ENCODE measurements around the gene BORCS8.

Gene BORCS8

GRCh38 chr19:19205416-19206410 is 13.8 kb upstream of the BORCS8 start:
- no peaks in the 10 kb centered on the region for H3K36me3 Mint-ChIP-seq (ENCODE audit: low read depth)
- no peak overlapping the region for H3K27ac Mint-ChIP-seq
- no peaks in the 10 kb centered on the region for H3K9me3 Mint-ChIP-seq

DNA sequence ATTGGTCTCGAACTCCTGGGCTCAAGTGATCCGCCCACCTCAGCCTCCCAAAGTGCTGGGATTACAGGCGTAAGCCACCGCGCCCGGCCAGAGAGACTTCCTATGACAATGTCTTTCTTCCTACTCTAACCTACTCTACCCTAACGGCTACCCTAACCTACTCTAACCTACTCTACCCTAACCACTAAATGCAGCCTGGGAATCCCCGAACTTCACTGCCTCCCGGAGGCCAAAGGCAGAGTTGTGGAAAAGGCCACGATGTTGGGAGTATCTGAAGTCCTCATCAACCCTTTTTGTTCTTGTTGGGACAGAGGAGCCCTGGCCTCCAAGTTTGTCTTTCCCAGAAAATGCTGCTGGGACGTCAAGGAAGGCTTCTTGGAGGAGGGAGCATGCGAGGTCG is 12.2 kb upstream of the BORCS8 start:
- peak overlapping the region in 1 of 3 experiments; percentile 44 for H3K27ac Mint-ChIP-seq
- TF ChIP-seq, protein P1, sequence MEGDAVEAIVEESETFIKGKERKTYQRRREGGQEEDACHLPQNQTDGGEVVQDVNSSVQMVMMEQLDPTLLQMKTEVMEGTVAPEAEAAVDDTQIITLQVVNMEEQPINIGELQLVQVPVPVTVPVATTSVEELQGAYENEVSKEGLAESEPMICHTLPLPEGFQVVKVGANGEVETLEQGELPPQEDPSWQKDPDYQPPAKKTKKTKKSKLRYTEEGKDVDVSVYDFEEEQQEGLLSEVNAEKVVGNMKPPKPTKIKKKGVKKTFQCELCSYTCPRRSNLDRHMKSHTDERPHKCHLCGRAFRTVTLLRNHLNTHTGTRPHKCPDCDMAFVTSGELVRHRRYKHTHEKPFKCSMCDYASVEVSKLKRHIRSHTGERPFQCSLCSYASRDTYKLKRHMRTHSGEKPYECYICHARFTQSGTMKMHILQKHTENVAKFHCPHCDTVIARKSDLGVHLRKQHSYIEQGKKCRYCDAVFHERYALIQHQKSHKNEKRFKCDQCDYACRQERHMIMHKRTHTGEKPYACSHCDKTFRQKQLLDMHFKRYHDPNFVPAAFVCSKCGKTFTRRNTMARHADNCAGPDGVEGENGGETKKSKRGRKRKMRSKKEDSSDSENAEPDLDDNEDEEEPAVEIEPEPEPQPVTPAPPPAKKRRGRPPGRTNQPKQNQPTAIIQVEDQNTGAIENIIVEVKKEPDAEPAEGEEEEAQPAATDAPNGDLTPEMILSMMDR (IDR thresholded peaks at IDR 0.05; ENCODE audit: unreplicated experiment in 3 of 3), result no peak
- H3K27me3 Mint-ChIP-seq (ENCODE audit: low read depth), result peaks cover 35% of the 10 kb centered on the region
- H3K36me3 Mint-ChIP-seq (ENCODE audit: low read depth), result peaks cover 8% of the 10 kb centered on the region
- H3K4me3 Mint-ChIP-seq, result peak overlapping the region; percentile 75 to 90 (median 81)
- H3K4me1 Mint-ChIP-seq, result peaks cover 13% of the 10 kb centered on the region
- no peaks in the 10 kb centered on the region for H3K9me3 Mint-ChIP-seq

More at GRCh38 chr19:19205416-19206410, 13.8 kb upstream of the BORCS8 start:
- H3K27me3 Mint-ChIP-seq (ENCODE audit: low read depth), result peaks cover 50% of the 10 kb centered on the region
- H3K4me3 Mint-ChIP-seq, result peak overlapping the region in 2 of 3 experiments; percentile 53 to 64
- H3K4me1 Mint-ChIP-seq, result peaks cover 13% of the 10 kb centered on the region
- TF ChIP-seq, protein P1 (IDR thresholded peaks at IDR 0.05; ENCODE audit: unreplicated experiment in 3 of 3), result no peak

- H3K4me3 Mint-ChIP-seq, result peak within 1 kb of the TSS; percentile 90 to 93 (median 91)
- peaks cover 26% of the 10 kb centered on the region for H3K27me3 Mint-ChIP-seq (ENCODE audit: low read depth)
- H3K4me1 Mint-ChIP-seq, result peaks cover 13% of the 10 kb centered on the region
- peaks cover 14% of the 10 kb centered on the region for H3K36me3 Mint-ChIP-seq (ENCODE audit: low read depth)
- no peaks in the 10 kb centered on the region for H3K9me3 Mint-ChIP-seq
- TF ChIP-seq, protein P1 (IDR thresholded peaks at IDR 0.05; ENCODE audit: unreplicated experiment in 3 of 3), result no peak
- peak within 1 kb of the TSS; percentile 58 to 85 (median 75) for H3K27ac Mint-ChIP-seq
Observed at GRCh38 chr19:19203012-19203856, 11.3 kb upstream of the BORCS8 start, which contains the start of gene NR2C2AP. Gene NR2C2AP, minus strand, starts transcription at chr19:19203414. Its CDS starts 354 bp downstream, at chr19:19203060.

GRCh38 chr19:19202707-19203011 is 10.7 kb upstream of the BORCS8 start:
- Mint-ChIP-seq H3K4me1 (peaks cover 13% of the 10 kb centered on the region), H3K27ac (peak overlapping the region in 1 of 3 experiments; percentile 75), H3K27me3 (ENCODE audit: low read depth) (peaks cover 23% of the 10 kb centered on the region), H3K36me3 (ENCODE audit: low read depth) (peaks cover 20% of the 10 kb centered on the region), H3K4me3 (peak overlapping the region; percentile 90 to 93 (median 91)), H3K9me3 (no peaks in the 10 kb centered on the region)
- TF ChIP-seq, protein P1 (IDR thresholded peaks at IDR 0.05; ENCODE audit: unreplicated experiment in 3 of 3), result no peak

DNA sequence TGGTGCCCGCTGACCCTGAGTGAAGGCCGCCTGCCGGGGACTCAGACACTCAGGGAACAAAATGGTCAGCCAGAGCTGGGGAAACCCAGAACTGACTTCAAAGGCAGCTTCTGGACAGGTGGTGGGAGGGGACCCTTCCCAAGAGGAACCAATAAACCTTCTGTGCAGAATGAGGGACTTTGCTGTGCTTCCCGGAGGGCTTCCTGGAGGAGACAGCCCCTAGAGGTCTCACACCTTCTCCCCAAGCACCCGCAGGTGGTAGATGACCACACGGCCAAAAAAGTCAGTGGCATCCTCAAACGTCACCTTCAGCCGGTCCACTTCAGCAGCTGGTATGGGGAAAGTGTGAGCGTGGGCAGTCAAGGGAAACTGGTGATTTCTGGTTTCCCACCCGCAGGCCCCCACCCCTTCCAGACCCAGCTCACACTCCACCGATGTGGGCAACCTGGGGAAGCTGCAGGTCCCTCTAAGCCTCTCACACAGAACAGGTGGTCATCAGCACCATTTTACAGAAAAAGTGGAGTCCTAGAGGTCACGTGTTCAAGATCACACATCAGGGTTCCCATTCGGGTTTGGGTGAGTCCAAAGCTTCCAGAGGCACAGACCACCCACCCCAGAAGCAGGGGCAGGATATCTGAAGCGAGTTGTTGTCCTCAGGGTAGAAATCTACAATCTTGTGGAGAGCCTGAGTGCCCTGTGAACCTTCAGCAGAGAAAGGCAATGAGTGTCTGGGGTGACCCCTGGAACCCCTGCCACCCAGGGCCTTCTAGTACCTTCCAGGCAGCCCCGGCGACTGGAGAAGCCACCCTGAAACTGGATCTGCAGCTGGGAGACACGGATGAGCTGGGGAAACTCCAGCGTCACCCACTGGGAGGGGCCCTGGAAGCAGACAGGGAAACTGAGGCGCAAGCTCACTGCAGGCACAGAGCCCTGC is 10.0 kb upstream of the BORCS8 start:
- TF ChIP-seq, protein P1 (IDR thresholded peaks at IDR 0.05; ENCODE audit: unreplicated experiment in 3 of 3), result no peak
- peaks cover 16% of the 10 kb centered on the region for H3K27me3 Mint-ChIP-seq (ENCODE audit: low read depth)
- peak overlapping the region in 1 of 3 experiments; percentile 75 for H3K27ac Mint-ChIP-seq
- H3K4me3 Mint-ChIP-seq, result peak overlapping the region; percentile 90 to 93 (median 91)
- H3K36me3 Mint-ChIP-seq (ENCODE audit: low read depth), result peaks cover 26% of the 10 kb centered on the region
- no peaks in the 10 kb centered on the region for H3K9me3 Mint-ChIP-seq
- peaks cover 13% of the 10 kb centered on the region for H3K4me1 Mint-ChIP-seq
